ENCODE measurements around the gene ASTN2.

Gene ASTN2

DNA sequence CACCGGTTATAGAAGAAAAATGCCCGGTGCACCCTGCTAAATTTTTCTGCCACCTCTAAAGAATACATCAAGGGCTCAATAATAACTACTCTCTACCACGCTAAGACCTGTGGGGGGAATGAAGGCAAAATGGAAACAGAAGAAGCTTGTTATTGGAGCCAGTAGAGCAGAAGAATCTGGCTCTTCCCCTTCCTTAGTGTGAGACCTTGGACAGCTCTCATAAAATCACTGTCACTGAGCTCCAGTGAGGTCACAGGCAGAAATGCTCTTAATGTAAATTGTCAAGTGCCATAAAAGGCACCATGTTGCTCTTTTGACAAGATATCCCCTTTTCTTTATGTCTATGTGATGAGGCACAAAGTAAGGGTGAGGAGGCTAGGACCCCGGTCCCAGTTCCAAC, 74.4 kb downstream of the ASTN2 start:
- Mint-ChIP-seq H3K27ac (ENCODE audit: low read depth) (no peak overlapping the region), H3K36me3 (ENCODE audit: insufficient read depth) (no peaks in the 10 kb centered on the region), H3K27me3 (no peaks in the 10 kb centered on the region), H3K9me3 (no peaks in the 10 kb centered on the region), H3K4me1 (no peaks in the 10 kb centered on the region), H3K4me3 (no peak overlapping the region)
- no peak for DNase-seq (ENCODE audit: low spot score in 2 of 2)
- ATAC-seq (replicated peaks; ENCODE audit: extremely low read depth, poor library complexity, severe bottlenecking), result no peak

DNA sequence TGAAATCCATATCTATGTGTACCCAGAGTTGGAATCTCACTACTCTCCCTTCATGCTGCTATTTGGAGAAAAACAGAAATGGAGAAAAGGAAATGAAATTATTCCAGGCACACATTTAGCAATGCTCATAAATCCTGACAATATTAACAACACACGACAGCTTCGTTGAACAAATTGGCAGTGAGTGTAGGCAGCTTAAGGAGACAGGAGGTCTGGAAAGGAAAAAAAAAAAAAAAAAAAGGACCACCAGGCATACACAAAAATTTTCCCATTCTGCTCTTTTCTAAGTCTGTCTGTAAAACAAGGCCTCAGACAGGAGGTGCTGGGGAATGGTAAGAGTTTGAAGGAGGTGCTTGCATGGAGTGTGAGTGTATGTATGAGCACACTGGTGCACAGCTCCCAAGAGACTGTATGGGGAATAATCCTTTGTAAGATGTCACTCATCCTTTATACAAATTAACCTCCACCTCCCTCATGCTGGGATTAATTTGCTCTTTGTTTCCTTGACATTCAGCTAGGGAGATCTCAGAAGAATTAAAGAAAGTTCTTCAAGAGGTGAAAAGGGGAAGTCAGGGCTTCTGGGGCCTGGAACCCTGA, 78.9 kb downstream of the ASTN2 start:
- Mint-ChIP-seq H3K27ac (ENCODE audit: low read depth) (no peak overlapping the region), H3K4me1 (no peaks in the 10 kb centered on the region), H3K4me3 (no peak overlapping the region), H3K27me3 (no peaks in the 10 kb centered on the region), H3K36me3 (ENCODE audit: insufficient read depth) (no peaks in the 10 kb centered on the region), H3K9me3 (no peaks in the 10 kb centered on the region)
- DNase-seq (ENCODE audit: low spot score in 2 of 2), result no peak
- no peak for ATAC-seq (replicated peaks; ENCODE audit: extremely low read depth, poor library complexity, severe bottlenecking)

DNA sequence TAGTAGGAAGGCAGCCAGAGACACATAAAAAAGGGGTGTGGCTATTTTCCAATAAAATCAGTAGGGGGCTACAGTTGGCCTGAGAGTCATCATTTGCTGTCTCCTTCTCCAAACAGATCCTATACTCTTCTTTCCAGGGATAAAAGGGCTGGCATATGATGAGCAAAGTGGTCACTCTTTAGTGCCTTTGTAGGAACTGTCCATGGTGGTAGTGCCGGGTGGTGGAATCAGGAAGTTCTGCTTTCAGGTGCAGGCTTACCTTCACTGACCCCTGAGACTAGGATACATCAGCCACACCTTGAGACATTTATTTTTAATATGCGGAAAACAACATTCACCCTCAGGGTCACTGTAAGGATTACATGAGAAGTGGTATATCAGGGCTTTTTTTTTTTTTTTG, 80.8 kb downstream of the ASTN2 start:
- ATAC-seq (replicated peaks; ENCODE audit: extremely low read depth, poor library complexity, severe bottlenecking) (no peak), DNase-seq (ENCODE audit: low spot score in 2 of 2) (no peak)
- Mint-ChIP-seq H3K27me3 (no peaks in the 10 kb centered on the region), H3K27ac (ENCODE audit: low read depth) (no peak overlapping the region), H3K36me3 (ENCODE audit: insufficient read depth) (no peaks in the 10 kb centered on the region), H3K4me3 (no peak overlapping the region), H3K9me3 (peaks cover 4% of the 10 kb centered on the region), H3K4me1 (no peaks in the 10 kb centered on the region)

DNA sequence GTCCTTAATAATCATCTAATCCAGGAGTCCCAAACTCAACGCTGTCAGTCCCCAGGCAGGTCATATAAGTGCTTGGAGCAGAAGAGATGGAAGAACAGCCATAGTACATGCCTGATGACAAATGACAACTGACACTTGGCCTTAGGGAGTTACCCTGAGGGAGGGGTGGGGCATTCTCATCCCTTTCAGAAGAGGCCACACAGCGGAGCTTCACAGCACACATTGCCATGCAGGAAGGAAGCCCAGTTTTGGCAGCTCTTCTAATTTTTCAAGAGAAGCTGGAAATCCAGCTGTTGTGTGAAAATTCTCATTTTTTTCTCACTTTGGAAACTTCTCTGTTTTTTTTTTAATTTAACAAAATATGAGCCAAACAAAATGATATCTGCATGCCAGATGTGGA, 89.0 kb downstream of the ASTN2 start:
- no peaks in the 10 kb centered on the region for H3K36me3 Mint-ChIP-seq (ENCODE audit: insufficient read depth)

DNA sequence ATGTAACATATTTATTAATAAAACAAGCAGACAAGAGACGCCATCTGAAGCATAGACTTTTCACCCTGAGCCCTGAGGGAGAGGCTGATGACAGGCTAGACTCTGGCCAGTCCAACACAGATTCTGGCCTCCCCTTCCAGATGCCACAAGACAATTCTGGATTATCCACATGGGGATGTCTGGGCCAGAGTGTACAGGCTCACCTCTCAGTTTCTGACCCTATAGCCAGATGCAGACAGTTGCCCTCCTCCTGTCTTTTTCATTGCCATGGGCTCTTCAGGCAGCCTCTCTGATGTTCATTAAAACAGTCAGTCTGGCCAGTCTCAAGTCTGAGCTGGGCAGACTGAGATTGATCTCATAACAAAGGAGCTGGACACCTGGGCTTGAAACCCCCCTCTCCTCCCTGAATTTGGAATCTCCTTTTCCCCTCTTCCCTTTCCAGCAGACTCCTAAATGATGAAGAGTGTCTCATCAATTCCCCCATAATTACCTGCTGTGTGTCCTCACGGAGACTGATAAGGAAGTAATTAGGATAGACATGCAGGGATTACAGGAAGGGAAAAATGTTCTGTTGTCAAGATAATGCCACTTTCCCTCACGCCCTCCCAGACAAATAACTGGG, 89.6 kb downstream of the ASTN2 start:
- DNase-seq (ENCODE audit: low spot score in 2 of 2) (no peak), ATAC-seq (replicated peaks; ENCODE audit: extremely low read depth, poor library complexity, severe bottlenecking) (no peak)
- Mint-ChIP-seq H3K9me3 (peaks cover 17% of the 10 kb centered on the region), H3K4me1 (no peaks in the 10 kb centered on the region), H3K27ac (ENCODE audit: low read depth) (no peak overlapping the region), H3K27me3 (no peaks in the 10 kb centered on the region), H3K36me3 (ENCODE audit: insufficient read depth) (no peaks in the 10 kb centered on the region), H3K4me3 (no peak overlapping the region)

More for the DNA sequence above, 89.0 kb downstream of the ASTN2 start:
- no peaks in the 10 kb centered on the region for H3K27me3 Mint-ChIP-seq
- ATAC-seq (replicated peaks; ENCODE audit: extremely low read depth, poor library complexity, severe bottlenecking) (no peak), DNase-seq (ENCODE audit: low spot score in 2 of 2) (no peak)
- H3K9me3 Mint-ChIP-seq, result peaks cover 17% of the 10 kb centered on the region
- no peak overlapping the region for H3K4me3 Mint-ChIP-seq
- no peaks in the 10 kb centered on the region for H3K4me1 Mint-ChIP-seq
- no peak overlapping the region for H3K27ac Mint-ChIP-seq (ENCODE audit: low read depth)

DNA sequence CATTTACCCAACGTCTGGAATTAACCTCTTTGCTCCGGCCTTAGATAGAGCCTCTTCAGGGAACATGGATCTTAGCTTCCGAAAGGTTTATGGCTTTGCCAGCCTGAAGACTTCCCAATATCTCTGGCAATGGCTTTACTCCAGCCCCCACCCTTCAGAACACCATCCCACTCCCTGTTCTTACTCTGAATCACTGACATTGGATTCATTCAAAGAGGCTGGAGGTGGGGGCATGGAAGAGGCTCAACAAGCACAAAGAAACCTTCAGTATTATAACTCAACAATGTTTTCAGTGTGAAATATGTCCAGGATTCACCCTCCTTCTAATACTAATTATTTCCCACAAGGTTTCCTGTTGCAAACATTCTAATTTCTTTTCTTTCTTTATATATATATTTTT, 91.5 kb downstream of the ASTN2 start:
- H3K4me3 Mint-ChIP-seq, result no peak overlapping the region
- no peaks in the 10 kb centered on the region for H3K4me1 Mint-ChIP-seq
- DNase-seq (ENCODE audit: low spot score in 2 of 2), result no peak
- no peaks in the 10 kb centered on the region for H3K36me3 Mint-ChIP-seq (ENCODE audit: insufficient read depth)
- peaks cover 11% of the 10 kb centered on the region for H3K9me3 Mint-ChIP-seq
- no peaks in the 10 kb centered on the region for H3K27me3 Mint-ChIP-seq
- ATAC-seq (replicated peaks; ENCODE audit: extremely low read depth, poor library complexity, severe bottlenecking), result no peak
- no peak overlapping the region for H3K27ac Mint-ChIP-seq (ENCODE audit: low read depth)

DNA sequence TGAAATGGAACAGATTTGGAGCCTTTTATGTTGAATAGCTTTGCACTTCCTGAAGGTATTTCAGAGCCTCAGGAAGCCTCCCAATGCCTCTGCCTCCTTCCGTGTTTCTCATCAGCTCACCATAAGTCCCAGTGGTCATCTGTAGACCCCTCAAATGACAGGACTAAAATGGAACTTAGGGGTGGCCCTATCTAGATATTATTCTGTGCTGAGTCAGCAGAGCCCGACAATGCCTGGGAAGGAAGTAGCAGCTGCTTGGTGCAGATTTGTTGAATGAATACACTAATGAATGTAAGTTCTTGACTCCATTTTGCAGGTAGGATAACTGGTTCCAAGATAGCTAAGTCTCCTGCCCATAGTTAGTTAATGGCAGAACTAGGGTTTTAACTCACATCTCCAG, 97.7 kb downstream of the ASTN2 start:
- H3K4me1 Mint-ChIP-seq, result no peaks in the 10 kb centered on the region
- H3K4me3 Mint-ChIP-seq, result no peak overlapping the region
- DNase-seq (ENCODE audit: low spot score in 2 of 2), result no peak
- no peaks in the 10 kb centered on the region for H3K27me3 Mint-ChIP-seq
- no peaks in the 10 kb centered on the region for H3K36me3 Mint-ChIP-seq (ENCODE audit: insufficient read depth)
- H3K27ac Mint-ChIP-seq (ENCODE audit: low read depth), result no peak overlapping the region
- no peaks in the 10 kb centered on the region for H3K9me3 Mint-ChIP-seq
- ATAC-seq (replicated peaks; ENCODE audit: extremely low read depth, poor library complexity, severe bottlenecking), result no peak

DNA sequence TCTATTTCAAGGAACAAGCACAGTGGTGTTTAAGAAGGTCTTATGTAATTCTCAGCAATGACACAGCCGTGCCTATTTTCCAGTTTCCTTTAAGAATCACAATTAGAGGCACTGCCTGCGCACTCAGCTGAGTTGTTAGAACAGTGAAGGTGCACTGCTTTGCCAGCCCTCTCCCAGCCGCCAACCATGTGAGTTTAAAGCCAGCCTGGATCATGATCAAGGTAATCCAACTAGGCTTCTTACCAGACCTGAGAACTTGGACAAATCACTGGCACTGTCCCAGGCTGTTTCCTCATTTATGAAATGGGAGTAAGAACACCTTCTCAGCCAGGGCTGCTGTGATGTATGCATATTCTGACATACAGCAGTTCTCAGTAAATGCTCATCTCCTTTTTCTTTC, 99.6 kb downstream of the ASTN2 start:
- Mint-ChIP-seq H3K27ac (ENCODE audit: low read depth) (no peak overlapping the region), H3K4me1 (no peaks in the 10 kb centered on the region), H3K9me3 (no peaks in the 10 kb centered on the region), H3K36me3 (ENCODE audit: insufficient read depth) (no peaks in the 10 kb centered on the region), H3K4me3 (no peak overlapping the region), H3K27me3 (no peaks in the 10 kb centered on the region)
- DNase-seq (ENCODE audit: low spot score in 2 of 2) (no peak), ATAC-seq (replicated peaks; ENCODE audit: extremely low read depth, poor library complexity, severe bottlenecking) (no peak)

DNA sequence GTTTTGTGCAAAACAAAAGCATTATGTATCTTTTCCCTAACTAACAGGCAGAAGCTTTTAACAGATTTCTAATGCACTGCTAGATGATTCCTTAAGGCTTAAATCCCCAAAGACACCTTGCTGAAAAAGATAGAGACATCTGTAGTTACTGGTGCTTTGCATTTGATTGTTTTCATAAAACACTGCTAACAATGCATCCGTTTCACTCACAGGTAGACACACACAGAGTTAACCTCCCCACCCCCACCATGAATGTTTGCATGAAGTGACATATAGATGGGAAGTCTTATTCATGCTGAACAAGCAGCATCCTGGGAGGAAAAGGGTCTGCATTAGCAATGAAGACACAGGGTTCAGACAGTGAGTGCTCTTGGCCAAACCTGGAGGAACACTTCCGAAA, 100.9 kb downstream of the ASTN2 start:
- ATAC-seq (replicated peaks; ENCODE audit: extremely low read depth, poor library complexity, severe bottlenecking), result no peak
- Mint-ChIP-seq H3K4me3 (no peak overlapping the region), H3K27ac (ENCODE audit: low read depth) (no peak overlapping the region), H3K36me3 (ENCODE audit: insufficient read depth) (no peaks in the 10 kb centered on the region), H3K9me3 (no peaks in the 10 kb centered on the region), H3K27me3 (no peaks in the 10 kb centered on the region), H3K4me1 (no peaks in the 10 kb centered on the region)
- DNase-seq (ENCODE audit: low spot score in 2 of 2), result no peak

DNA sequence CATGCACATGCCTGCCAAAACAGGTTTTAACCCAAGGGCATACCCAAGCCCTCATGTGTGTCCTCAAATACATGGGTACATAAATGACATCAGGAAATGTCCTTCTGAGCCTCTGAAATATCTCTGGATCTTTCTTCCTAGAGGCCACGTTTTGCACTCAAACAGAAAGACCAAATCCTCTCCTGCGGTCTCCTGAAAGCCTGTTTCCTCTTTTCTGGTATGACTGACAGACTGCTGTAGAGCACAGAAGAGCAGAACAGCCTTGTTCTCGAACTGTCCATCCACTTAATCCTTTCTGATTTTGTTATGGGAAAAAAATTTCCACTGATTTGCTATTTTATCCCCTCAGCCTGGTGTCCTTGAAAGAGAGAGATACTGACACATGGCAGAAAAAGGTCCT, 107.2 kb downstream of the ASTN2 start:
- no peaks in the 10 kb centered on the region for H3K9me3 Mint-ChIP-seq
- H3K36me3 Mint-ChIP-seq (ENCODE audit: insufficient read depth), result no peaks in the 10 kb centered on the region
- no peak overlapping the region for H3K4me3 Mint-ChIP-seq

DNA sequence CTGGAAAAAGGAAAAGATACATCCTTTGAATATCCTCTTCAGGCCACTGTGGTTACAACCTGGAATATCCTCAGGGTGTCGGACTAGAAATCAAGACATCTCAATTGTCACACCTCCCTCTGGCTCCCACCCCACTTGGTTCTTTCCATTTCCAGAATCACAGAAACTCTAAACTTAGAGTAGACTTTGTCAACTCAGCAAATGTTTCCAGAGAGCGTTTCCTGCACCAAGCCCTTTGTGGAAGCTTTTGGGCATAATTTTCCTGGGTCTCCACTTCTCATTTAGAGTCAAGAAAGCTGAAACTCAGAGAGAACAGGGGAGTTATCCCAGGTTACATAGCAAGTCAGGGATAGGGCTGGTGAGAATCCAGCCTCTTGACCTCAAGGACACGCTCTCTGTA, 108.8 kb downstream of the ASTN2 start:
- DNase-seq (ENCODE audit: low spot score in 2 of 2), result no peak

More for the DNA sequence above, 107.2 kb downstream of the ASTN2 start:
- Mint-ChIP-seq H3K27ac (ENCODE audit: low read depth) (no peak overlapping the region), H3K27me3 (no peaks in the 10 kb centered on the region), H3K4me1 (no peaks in the 10 kb centered on the region)
- ATAC-seq (replicated peaks; ENCODE audit: extremely low read depth, poor library complexity, severe bottlenecking) (no peak), DNase-seq (ENCODE audit: low spot score in 2 of 2) (no peak)

DNA sequence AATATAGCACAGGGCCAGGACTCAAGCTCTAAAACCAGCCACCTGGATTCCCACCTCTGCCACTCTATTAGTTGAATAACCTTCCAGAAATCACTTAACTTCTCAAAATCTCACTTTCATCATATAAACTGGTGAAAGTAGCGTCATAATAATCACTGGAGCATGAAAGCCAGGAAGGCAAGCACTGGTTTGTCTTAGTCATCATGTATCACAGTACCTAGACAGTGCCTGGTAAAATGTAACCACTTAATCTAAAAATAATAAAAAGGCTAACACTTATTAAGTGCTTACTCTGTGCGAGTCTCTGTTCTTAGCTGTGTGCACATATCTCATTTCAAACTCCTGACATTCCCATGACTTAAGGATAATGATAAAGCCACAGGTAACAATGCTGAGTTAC, 109.4 kb downstream of the ASTN2 start:
- Mint-ChIP-seq H3K27ac (ENCODE audit: low read depth) (no peak overlapping the region), H3K4me3 (no peak overlapping the region), H3K27me3 (no peaks in the 10 kb centered on the region), H3K4me1 (no peaks in the 10 kb centered on the region), H3K9me3 (no peaks in the 10 kb centered on the region), H3K36me3 (ENCODE audit: insufficient read depth) (no peaks in the 10 kb centered on the region)
- DNase-seq (ENCODE audit: low spot score in 2 of 2) (no peak), ATAC-seq (replicated peaks; ENCODE audit: extremely low read depth, poor library complexity, severe bottlenecking) (no peak)

More for the DNA sequence above, 108.8 kb downstream of the ASTN2 start:
- Mint-ChIP-seq H3K27me3 (no peaks in the 10 kb centered on the region), H3K9me3 (no peaks in the 10 kb centered on the region), H3K27ac (ENCODE audit: low read depth) (no peak overlapping the region), H3K4me1 (no peaks in the 10 kb centered on the region), H3K36me3 (ENCODE audit: insufficient read depth) (no peaks in the 10 kb centered on the region), H3K4me3 (no peak overlapping the region)
- ATAC-seq (replicated peaks; ENCODE audit: extremely low read depth, poor library complexity, severe bottlenecking), result no peak

DNA sequence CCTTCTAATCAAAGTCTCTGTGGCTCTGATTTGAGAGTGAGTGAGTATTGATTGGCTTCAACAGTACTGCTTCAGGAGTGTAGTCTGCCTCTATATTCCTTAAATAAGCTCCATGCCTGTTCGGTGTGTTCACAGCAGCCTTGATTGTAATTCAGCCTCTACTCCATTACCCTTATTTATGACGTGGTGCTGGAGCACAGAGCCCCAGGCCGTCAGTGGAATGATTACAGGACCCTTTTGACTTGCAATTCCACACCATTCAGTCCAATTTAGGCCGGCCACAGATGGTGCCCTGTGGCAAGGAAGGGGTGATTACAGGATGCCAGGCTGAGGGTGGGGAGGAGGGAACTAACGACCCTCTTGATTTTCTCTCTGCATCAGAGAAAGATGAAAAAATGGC, 110.3 kb downstream of the ASTN2 start:
- Mint-ChIP-seq H3K4me3 (no peak overlapping the region), H3K27me3 (no peaks in the 10 kb centered on the region), H3K36me3 (ENCODE audit: insufficient read depth) (no peaks in the 10 kb centered on the region), H3K27ac (ENCODE audit: low read depth) (no peak overlapping the region), H3K4me1 (no peaks in the 10 kb centered on the region), H3K9me3 (no peaks in the 10 kb centered on the region)
- ATAC-seq (replicated peaks; ENCODE audit: extremely low read depth, poor library complexity, severe bottlenecking) (no peak), DNase-seq (ENCODE audit: low spot score in 2 of 2) (no peak)

Data from central memory CD8-positive, alpha-beta T cell (primary cell).